Activated CD4-positive, alpha-beta T cell treated with anti-CD3 and anti-CD28 coated beads, Interleukin-2, amount 50 U/mL, for 24 hours (primary cell): ENCODE measurements around the gene FOXF1.

ENCODE experiments used
- DNase-seq, 2 donors: peaks; one replicate each; pipeline ENCODE4 v3.0.0-alpha.2; 2020; ENCODE audit warnings: low read depth in 1 of 2, low spot score in 1 of 2

FOXF1 gene

GRCh38 chr16:86510465-86511261 lies at the start of gene FOXF1:
FOXF1 (plus strand) TSS chr16:86510527; CDS start chr16:86510570, 43 bp downstream.
- DNase-seq, result no peak

GRCh38 chr16:86461037-86461436 lies 49.3 kb upstream of the FOXF1 start:
- no peak for DNase-seq

GRCh38 chr16:86462334-86463084 lies 47.8 kb upstream of the FOXF1 start:
- DNase-seq, result no peak

- no peak for DNase-seq
Observed at GRCh38 chr16:86464044-86464443, 46.3 kb upstream of the FOXF1 start.

GRCh38 chr16:86465434-86465833 lies 44.9 kb upstream of the FOXF1 start:
- no peak for DNase-seq

- DNase-seq, result no peak
Observed at GRCh38 chr16:86466696-86467406, 43.5 kb upstream of the FOXF1 start.

- no peak for DNase-seq
Observed at GRCh38 chr16:86467490-86467889, 42.8 kb upstream of the FOXF1 start.

- no peak for DNase-seq
Observed at GRCh38 chr16:86470964-86471363, 39.4 kb upstream of the FOXF1 start.

- no peak for DNase-seq
Observed at GRCh38 chr16:86471896-86472295, 38.4 kb upstream of the FOXF1 start.

GRCh38 chr16:86472366-86472765 lies 38.0 kb upstream of the FOXF1 start:
- DNase-seq, result no peak

GRCh38 chr16:86476956-86477534 lies 33.3 kb upstream of the FOXF1 start:
- no peak for DNase-seq

GRCh38 chr16:86477642-86478041 lies 32.7 kb upstream of the FOXF1 start:
- DNase-seq, result no peak

GRCh38 chr16:86478779-86479178 lies 31.5 kb upstream of the FOXF1 start:
- DNase-seq, result no peak

- no peak for DNase-seq
Observed at GRCh38 chr16:86479419-86479818, 30.9 kb upstream of the FOXF1 start.

GRCh38 chr16:86480444-86480843 lies 29.9 kb upstream of the FOXF1 start:
- DNase-seq, result no peak

GRCh38 chr16:86481607-86482006 lies 28.7 kb upstream of the FOXF1 start:
- no peak for DNase-seq

GRCh38 chr16:86484240-86484639 lies 26.1 kb upstream of the FOXF1 start:
- DNase-seq, result no peak

- no peak for DNase-seq
Observed at GRCh38 chr16:86485746-86486145, 24.6 kb upstream of the FOXF1 start.

- DNase-seq, result no peak
Observed at GRCh38 chr16:86490859-86491639, 19.3 kb upstream of the FOXF1 start.

- DNase-seq, result no peak
Observed at GRCh38 chr16:86491640-86492023, 18.7 kb upstream of the FOXF1 start.
